AG09309 (cell line): ENCODE data around the gene DDX24.

Experiments used
- DNase-seq: peaks from one replicate; pipeline ENCODE4 v3.0.0-alpha.2; 2010; ENCODE audit warnings: low read depth
- H3K4me3 ChIP-seq: 2 replicates; pipeline ENCODE4 v1.5.1; 2011; ENCODE audit warnings: mild to moderate bottlenecking, low read depth, low read length, moderate library complexity; ENCODE audit not compliant: control insufficient read depth
- CTCF ChIP-seq: IDR thresholded peaks from 2 replicates; pipeline ENCODE4 v1.5.1; 2011; ENCODE audit warnings: mild to moderate bottlenecking, low read depth, low read length, inconsistent platforms; ENCODE audit not compliant: insufficient read depth, control insufficient read depth; ENCODE audit errors: missing control alignments

The DDX24 gene

GRCh38 chr14:94000267-94000666 is 80.7 kb downstream of the DDX24 start:
- no peak for TF ChIP-seq CTCF
- H3K4me3 ChIP-seq = no peak overlapping the region
- DNase-seq = no peak

GRCh38 chr14:93999573-93999972 is 81.4 kb downstream of the DDX24 start:
- H3K4me3 ChIP-seq = no peak overlapping the region
- TF ChIP-seq CTCF = no peak
- no peak for DNase-seq

GRCh38 chr14:93998871-93999403 is 82.1 kb downstream of the DDX24 start:
- no peak for TF ChIP-seq CTCF
- H3K4me3 ChIP-seq = no peak overlapping the region
- no peak for DNase-seq
